Fibroblast of skin of left biceps (primary cell): ENCODE results near the gene CD300A.
"Not testable (repeated sequence)": the region's sequence is repeated elsewhere in the genome, so short reads cannot be mapped to it uniquely, and the experiment has no call there.

Experiments used
- DNase-seq, 2 experiments: peaks; one replicate each; pipeline ENCODE4 v3.0.0-alpha.2; 2013; ENCODE audit warnings: low read depth in 2 of 2

The CD300A gene

GRCh38 chr17:74518413-74518981 is 52.1 kb downstream of the CD300A start:
- DNase-seq, result not testable (repeated sequence)

GRCh38 chr17:74520016-74520434 is 53.6 kb downstream of the CD300A start:
- no peak for DNase-seq

- no peak for DNase-seq
Measured at GRCh38 chr17:74520790-74521480, 54.5 kb downstream of the CD300A start.

GRCh38 chr17:74521701-74522201 is 55.3 kb downstream of the CD300A start:
- DNase-seq, result no peak

GRCh38 chr17:74522381-74523105 is 56.1 kb downstream of the CD300A start:
- no peak for DNase-seq

GRCh38 chr17:74523308-74523707 is 56.9 kb downstream of the CD300A start:
- DNase-seq, result no peak

GRCh38 chr17:74524653-74525464 is 58.4 kb downstream of the CD300A start:
- no peak for DNase-seq

- DNase-seq, result no peak
Measured at GRCh38 chr17:74525465-74525725, 59.0 kb downstream of the CD300A start.

GRCh38 chr17:74525781-74526288 is 59.4 kb downstream of the CD300A start:
- no peak for DNase-seq

- DNase-seq, result no peak
Measured at GRCh38 chr17:74526681-74527080, 60.2 kb downstream of the CD300A start.

GRCh38 chr17:74527081-74527480 is 60.6 kb downstream of the CD300A start:
- DNase-seq, result no peak

- no peak for DNase-seq
Measured at GRCh38 chr17:74527756-74528155, 61.3 kb downstream of the CD300A start.

- no peak for DNase-seq
Measured at GRCh38 chr17:74528491-74529199, 62.2 kb downstream of the CD300A start.

- no peak for DNase-seq
Measured at GRCh38 chr17:74529243-74529642, 62.8 kb downstream of the CD300A start.

- no peak for DNase-seq
Measured at GRCh38 chr17:74530831-74531150, 64.4 kb downstream of the CD300A start.

GRCh38 chr17:74531231-74531761 is 64.9 kb downstream of the CD300A start, which contains the start of gene CD300LB:
Gene CD300LB, minus strand, starts transcription at chr17:74531475. Its CDS starts 125 bp downstream, at chr17:74531350.
- no peak for DNase-seq

GRCh38 chr17:74532115-74532514 is 65.7 kb downstream of the CD300A start:
- no peak for DNase-seq
